GM10847 (cell line): ENCODE results near the gene DHX40.

Experiments used
- POLR2A ChIP-seq: IDR thresholded peaks from 2 replicates; pipeline ENCODE4 v1.6.1; 2011; ENCODE audit not compliant: insufficient read length; ENCODE audit errors: extremely low read depth

DHX40 gene

GRCh38 chr17:59619298-59620063, 54.1 kb downstream of the DHX40 start, which contains the start of gene CLTC:
CLTC (plus strand) TSS chr17:59619895; CDS start chr17:59620132, 237 bp downstream.
- peak; percentile 78 for TF ChIP-seq POLR2A

GRCh38 chr17:59620064-59620359, 54.6 kb downstream of the DHX40 start:
- TF ChIP-seq POLR2A = no peak

GRCh38 chr17:59620518-59621259, 55.3 kb downstream of the DHX40 start:
- TF ChIP-seq POLR2A = no peak

GRCh38 chr17:59621771-59622170, 56.4 kb downstream of the DHX40 start:
- TF ChIP-seq POLR2A = no peak

- no peak for TF ChIP-seq POLR2A
Observed at GRCh38 chr17:59623151-59623550, 57.7 kb downstream of the DHX40 start.

GRCh38 chr17:59626756-59627155, 61.3 kb downstream of the DHX40 start:
- no peak for TF ChIP-seq POLR2A

GRCh38 chr17:59627274-59627673, 61.9 kb downstream of the DHX40 start:
- TF ChIP-seq POLR2A = no peak

GRCh38 chr17:59627770-59628171, 62.4 kb downstream of the DHX40 start:
- TF ChIP-seq POLR2A = no peak

- no peak for TF ChIP-seq POLR2A
Observed at GRCh38 chr17:59629174-59629573, 63.8 kb downstream of the DHX40 start.

- no peak for TF ChIP-seq POLR2A
Observed at GRCh38 chr17:59631276-59631675, 65.9 kb downstream of the DHX40 start.

GRCh38 chr17:59632398-59632797, 67.0 kb downstream of the DHX40 start:
- TF ChIP-seq POLR2A = no peak

GRCh38 chr17:59633658-59634359, 68.4 kb downstream of the DHX40 start:
- TF ChIP-seq POLR2A = no peak

GRCh38 chr17:59634632-59635541, 69.5 kb downstream of the DHX40 start:
- TF ChIP-seq POLR2A = no peak

GRCh38 chr17:59637611-59638310, 72.4 kb downstream of the DHX40 start:
- no peak for TF ChIP-seq POLR2A
